ENCODE measurements around the gene KRTAP1-5.
"Not testable (repeated sequence)": the region's sequence is repeated elsewhere in the genome, so short reads cannot be mapped to it uniquely, and the experiment has no call there.

The KRTAP1-5 gene

DNA sequence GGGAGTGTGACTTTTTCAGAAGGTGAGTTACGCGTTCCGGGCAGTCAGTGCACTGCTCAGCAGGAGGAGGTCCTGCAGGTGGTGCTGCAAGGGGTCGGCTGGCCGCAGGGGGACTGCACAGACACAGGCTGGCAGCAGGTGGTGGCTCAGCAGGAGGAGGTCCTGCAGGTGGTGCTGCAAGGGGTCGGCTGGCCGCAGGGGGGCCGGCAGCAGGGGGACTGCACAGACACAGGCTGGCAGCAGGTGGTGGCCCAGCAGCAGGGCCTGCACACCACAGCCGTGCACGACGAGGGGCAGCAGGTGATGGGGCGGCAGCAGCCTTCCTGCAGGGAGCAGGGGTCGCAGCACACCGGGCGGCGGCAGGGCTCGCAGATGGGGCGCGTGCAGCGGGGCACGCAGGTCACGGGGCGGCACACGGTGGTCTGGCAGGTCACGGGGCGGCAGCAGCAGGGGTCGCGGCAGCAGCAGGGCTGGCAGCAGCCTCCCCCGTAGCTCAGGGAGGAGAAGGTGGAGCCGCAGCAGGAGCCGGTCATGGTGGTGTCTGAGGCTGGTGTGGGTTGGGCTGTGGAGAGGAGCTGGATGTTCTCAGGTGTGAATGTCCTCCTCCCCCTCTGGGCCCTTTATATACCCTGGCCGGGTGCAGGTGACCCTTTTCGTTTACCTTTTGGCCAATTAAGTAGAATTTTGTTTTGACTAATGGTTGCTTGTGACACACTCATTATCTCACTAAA, 19.9 kb upstream of the KRTAP1-5 start, which contains the start of gene KRTAP2-1:
Gene KRTAP2-1, minus strand, starts transcription at position 582 of the 731 bp plus-strand sequence. Its CDS starts 49 bp downstream, at position 533.
- not testable (repeated sequence) for H3K27ac ChIP-seq (ENCODE audit: low read depth, low read length, severe bottlenecking)

DNA sequence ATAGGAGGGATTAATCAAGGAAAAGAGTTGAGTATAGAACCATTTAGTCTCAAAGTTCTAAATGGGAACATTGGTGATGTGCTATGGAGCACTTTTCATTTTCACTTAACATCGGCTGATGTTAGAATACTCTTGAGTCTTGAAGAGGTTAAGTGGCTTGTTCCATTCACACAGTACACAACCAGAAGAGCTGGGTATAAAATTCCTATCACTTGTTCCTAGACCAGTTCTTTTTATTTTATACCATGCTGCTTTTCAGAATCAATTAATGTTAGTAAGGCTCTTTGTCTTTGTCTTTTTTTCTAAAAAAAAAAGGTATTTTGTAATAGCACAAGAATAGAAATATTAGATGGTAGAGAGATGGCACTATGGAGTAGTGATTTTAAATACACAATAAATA, 15.9 kb upstream of the KRTAP1-5 start:
- no peaks in the 10 kb centered on the region for H3K9me3 ChIP-seq (ENCODE audit: control insufficient read depth, low read length)
- H3K4me1 ChIP-seq (ENCODE audit: control insufficient read depth, insufficient read depth, low read length, poor library complexity, severe bottlenecking), result no peaks in the 10 kb centered on the region
- no peak overlapping the region for H3K27ac ChIP-seq (ENCODE audit: low read depth, low read length, severe bottlenecking)
- WGBS, 2 experiments (ENCODE audit: insufficient coverage in 2 of 2), result no CpG with 5 or more reads among the region's 1 CpG
- H3K36me3 ChIP-seq (ENCODE audit: control insufficient read depth, insufficient read depth, low read length), result no peaks in the 10 kb centered on the region
- no peak overlapping the region for H3K4me3 ChIP-seq (ENCODE audit: extremely low read depth, insufficient read depth, low read length, poor library complexity, severe bottlenecking)

More for the DNA sequence above, 19.9 kb upstream of the KRTAP1-5 start, which contains the start of gene KRTAP2-1:
- H3K9me3 ChIP-seq (ENCODE audit: control insufficient read depth, low read length); H3K4me3 ChIP-seq (ENCODE audit: extremely low read depth, insufficient read depth, low read length, poor library complexity, severe bottlenecking); H3K4me1 ChIP-seq (ENCODE audit: control insufficient read depth, insufficient read depth, low read length, poor library complexity, severe bottlenecking); H3K36me3 ChIP-seq (ENCODE audit: control insufficient read depth, insufficient read depth, low read length): not testable (repeated sequence)
- 70 to 95% methylated on average over 4 of the region's 33 CpGs for WGBS, 2 experiments (ENCODE audit: insufficient coverage in 2 of 2)

DNA sequence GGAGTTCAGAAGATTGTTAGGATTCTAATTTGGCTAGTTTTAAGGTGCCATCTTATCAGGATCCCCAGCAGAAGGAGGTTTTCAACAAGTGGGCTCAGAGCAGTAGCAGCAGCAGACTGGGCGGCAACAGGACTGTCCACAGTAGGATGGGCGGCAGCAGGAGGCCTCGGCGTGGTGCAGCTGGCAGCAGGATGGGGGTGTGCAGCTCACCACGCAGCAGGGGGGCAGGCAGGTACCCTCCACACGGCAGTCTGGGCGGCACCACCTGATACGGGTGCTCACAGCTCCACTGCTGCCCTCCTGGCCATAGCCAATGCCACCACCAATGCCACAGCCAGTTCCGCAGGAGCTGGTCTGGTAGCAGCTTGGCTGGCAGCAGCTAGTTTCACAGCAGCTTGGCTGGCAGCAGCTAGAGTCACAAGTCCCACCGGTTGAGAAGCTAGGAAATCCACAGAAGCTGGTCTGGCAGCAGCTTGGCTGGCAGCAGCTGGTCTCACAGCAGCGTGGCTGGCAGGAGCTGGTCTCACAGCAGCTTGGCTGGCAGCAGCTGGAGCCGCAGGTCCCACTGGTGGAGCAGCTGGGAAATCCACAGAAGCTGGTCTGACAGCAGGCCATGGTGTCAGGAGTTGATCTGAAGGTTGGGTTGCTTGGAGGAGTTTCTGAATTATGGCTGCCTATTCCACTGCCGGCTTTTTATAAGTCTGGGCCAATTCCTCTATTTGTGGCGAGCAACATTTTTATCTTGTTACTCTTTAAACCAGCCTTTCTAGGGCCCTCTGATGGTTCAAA, 14.0 kb upstream of the KRTAP1-5 start, which contains the start of gene KRTAP1-1:
Gene KRTAP1-1, minus strand, starts transcription at position 668 of the 789 bp plus-strand sequence. Its CDS starts 53 bp downstream, at position 615.
- H3K36me3 ChIP-seq (ENCODE audit: control insufficient read depth, insufficient read depth, low read length); H3K4me3 ChIP-seq (ENCODE audit: extremely low read depth, insufficient read depth, low read length, poor library complexity, severe bottlenecking); H3K4me1 ChIP-seq (ENCODE audit: control insufficient read depth, insufficient read depth, low read length, poor library complexity, severe bottlenecking); H3K27ac ChIP-seq (ENCODE audit: low read depth, low read length, severe bottlenecking); H3K9me3 ChIP-seq (ENCODE audit: control insufficient read depth, low read length): not testable (repeated sequence)
- WGBS, 2 experiments (ENCODE audit: insufficient coverage in 2 of 2), result 88 to 93% methylated on average over 7 to 8 of the region's 14 CpGs

DNA sequence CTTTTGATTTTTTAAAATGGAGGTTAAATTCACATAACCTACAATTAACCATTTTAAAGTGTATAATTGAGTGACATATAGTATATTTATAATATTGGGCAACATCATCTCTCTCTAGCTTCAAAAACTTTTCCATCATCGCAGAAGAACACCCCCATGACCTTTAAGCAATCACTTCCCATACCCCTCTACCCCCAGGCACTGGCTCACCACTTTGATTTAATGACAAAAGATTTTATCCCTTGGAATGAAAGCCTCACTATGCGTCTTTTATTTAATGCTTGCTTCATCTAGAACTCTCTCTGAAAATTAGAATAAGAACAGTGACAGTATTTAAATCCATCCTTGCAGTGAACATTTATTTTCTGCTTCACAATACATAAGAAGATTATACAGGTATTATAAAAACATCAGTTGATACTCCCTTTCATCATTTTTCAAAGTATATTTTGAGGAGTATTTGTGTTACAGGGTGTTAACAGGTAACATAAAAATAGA, 10.9 kb upstream of the KRTAP1-5 start:
- Histone ChIP-seq H3K4me1 (ENCODE audit: control insufficient read depth, insufficient read depth, low read length, poor library complexity, severe bottlenecking) (no peaks in the 10 kb centered on the region), H3K36me3 (ENCODE audit: control insufficient read depth, insufficient read depth, low read length) (no peaks in the 10 kb centered on the region), H3K4me3 (ENCODE audit: extremely low read depth, insufficient read depth, low read length, poor library complexity, severe bottlenecking) (no peak overlapping the region), H3K27ac (ENCODE audit: low read depth, low read length, severe bottlenecking) (no peak overlapping the region), H3K9me3 (ENCODE audit: control insufficient read depth, low read length) (no peaks in the 10 kb centered on the region)
- WGBS, 2 experiments (ENCODE audit: insufficient coverage in 2 of 2), result 50 to 63% methylated on average over 1 of the region's 2 CpGs

DNA sequence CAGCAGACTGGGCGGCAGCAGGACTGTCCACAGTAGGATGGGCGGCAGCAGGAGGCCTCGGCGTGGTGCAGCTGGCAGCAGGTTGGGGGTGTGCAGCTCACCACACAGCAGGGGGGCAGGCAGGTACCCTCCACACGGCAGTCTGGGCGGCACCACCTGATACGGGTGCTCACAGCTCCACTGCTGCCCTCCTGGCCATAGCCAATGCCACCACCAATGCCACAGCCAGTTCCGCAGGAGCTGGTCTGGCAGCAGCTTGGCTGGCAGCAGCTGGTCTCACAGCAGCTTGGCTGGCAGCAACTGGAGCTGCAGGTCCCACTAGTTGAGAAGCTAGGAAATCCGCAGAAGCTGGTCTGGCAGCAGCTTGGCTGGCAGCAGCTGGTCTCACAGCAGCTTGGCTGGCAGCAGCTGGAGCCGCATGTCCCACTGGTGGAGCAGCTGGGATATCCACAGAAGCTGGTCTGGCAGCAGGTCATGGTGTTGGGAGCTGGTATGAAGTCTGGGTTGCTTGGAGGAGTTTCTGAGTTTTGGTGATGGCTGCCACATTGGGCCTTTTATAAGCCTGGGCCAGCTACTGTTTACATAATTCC, 7.4 kb upstream of the KRTAP1-5 start, which contains the start of gene KRTAP1-3:
Gene KRTAP1-3, minus strand, starts transcription at position 529 of the 590 bp plus-strand sequence. Its CDS starts 53 bp downstream, at position 476.
- not testable (repeated sequence) for H3K4me1 ChIP-seq (ENCODE audit: control insufficient read depth, insufficient read depth, low read length, poor library complexity, severe bottlenecking); H3K4me3 ChIP-seq (ENCODE audit: extremely low read depth, insufficient read depth, low read length, poor library complexity, severe bottlenecking); H3K9me3 ChIP-seq (ENCODE audit: control insufficient read depth, low read length); H3K36me3 ChIP-seq (ENCODE audit: control insufficient read depth, insufficient read depth, low read length); H3K27ac ChIP-seq (ENCODE audit: low read depth, low read length, severe bottlenecking)
- WGBS, 2 experiments (ENCODE audit: insufficient coverage in 2 of 2), result 91 to 95% methylated on average over 6 of the region's 10 CpGs

DNA sequence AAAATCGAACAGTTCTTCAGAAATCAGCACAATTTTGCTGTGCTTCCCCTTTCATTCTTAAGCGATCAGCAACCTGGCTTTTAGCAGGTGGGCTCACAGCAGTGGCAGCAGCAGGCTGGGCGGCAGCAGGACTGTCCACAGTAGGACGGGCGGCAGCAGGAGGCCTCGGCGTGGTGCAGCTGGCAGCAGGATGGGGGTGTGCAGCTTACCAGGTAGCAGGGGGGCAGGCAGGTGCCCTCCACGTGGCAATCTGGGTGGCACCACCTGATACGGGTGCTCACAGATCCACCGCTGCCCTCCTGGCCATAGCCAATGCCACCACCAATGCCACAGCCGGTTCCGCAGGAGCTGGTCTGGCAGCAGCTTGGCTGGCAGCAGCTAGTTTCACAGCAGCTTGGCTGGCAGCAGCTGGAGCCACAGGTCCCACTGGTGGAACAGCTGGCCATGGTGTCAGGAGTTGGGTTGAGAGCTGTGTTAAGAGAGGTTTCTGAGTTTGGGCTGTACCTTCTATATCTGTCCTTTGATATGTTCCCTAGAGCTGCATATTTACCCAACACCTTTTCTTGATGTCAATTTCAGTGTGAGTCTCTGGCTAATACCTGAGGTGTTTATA, 2.7 kb upstream of the KRTAP1-5 start, which contains the start of gene KRTAP1-4:
Gene KRTAP1-4, minus strand, starts transcription at position 563 of the 613 bp plus-strand sequence. Its CDS starts 117 bp downstream, at position 446.
- 90 to 94% methylated on average over 10 to 12 of the region's 12 CpGs for whole genome bisulfite sequencing, 2 experiments (ENCODE audit: insufficient coverage in 2 of 2)
- Histone ChIP-seq H3K9me3 (ENCODE audit: control insufficient read depth, low read length) (no peaks in the 10 kb centered on the region), H3K27ac (ENCODE audit: low read depth, low read length, severe bottlenecking) (no peak within 1 kb of the TSS), H3K4me3 (ENCODE audit: extremely low read depth, insufficient read depth, low read length, poor library complexity, severe bottlenecking) (no peak within 1 kb of the TSS), H3K36me3 (ENCODE audit: control insufficient read depth, insufficient read depth, low read length) (no peaks in the 10 kb centered on the region), H3K4me1 (ENCODE audit: control insufficient read depth, insufficient read depth, low read length, poor library complexity, severe bottlenecking) (no peaks in the 10 kb centered on the region)

DNA sequence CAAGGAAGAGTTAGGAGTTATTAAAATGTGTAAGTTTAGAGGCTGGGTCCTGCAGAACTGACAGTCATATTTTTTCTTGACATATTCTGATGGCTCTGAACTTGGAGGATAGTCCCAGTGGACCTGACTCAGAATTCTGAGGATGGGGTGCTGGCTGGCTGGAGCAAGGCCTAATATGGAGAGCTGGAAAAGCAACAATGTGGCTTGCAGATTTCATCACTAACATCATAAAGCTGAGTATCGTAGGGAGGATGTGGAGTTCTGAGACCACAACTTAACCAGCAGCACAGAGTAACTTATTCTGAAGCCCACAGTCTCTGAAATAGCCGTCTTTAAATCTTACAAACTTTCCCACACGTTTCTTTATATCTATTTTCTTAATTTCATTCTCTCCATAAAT, 2.3 kb downstream of the KRTAP1-5 start:
- no peak overlapping the region for H3K27ac ChIP-seq (ENCODE audit: low read depth, low read length, severe bottlenecking)
- no peak overlapping the region for H3K4me3 ChIP-seq (ENCODE audit: extremely low read depth, insufficient read depth, low read length, poor library complexity, severe bottlenecking)
- H3K36me3 ChIP-seq (ENCODE audit: control insufficient read depth, insufficient read depth, low read length), result no peaks in the 10 kb centered on the region
- no peaks in the 10 kb centered on the region for H3K9me3 ChIP-seq (ENCODE audit: control insufficient read depth, low read length)
- WGBS, 2 experiments (ENCODE audit: insufficient coverage in 2 of 2), result 84 to 85% methylated on average over 3 of the region's 3 CpGs
- no peaks in the 10 kb centered on the region for H3K4me1 ChIP-seq (ENCODE audit: control insufficient read depth, insufficient read depth, low read length, poor library complexity, severe bottlenecking)

DNA sequence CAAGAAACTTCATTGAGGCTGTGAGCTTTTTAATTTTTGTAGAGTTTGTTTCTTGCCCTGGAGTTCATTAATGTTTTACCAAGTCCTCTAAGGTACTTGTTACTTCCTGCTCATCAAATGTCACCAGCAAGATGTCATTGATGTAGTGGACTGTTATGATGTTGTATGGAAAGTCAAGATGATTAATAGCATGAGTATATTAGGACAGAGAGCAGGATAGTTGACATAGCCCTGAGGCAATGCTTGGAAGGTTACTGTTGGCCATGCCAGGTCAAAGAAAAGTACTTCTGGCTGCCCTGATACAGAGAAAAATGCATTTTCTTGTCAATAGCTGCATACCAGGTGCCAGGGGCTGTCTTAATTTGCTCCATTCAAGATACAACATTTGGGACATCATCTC, 6.7 kb downstream of the KRTAP1-5 start:
- Histone ChIP-seq H3K36me3 (ENCODE audit: control insufficient read depth, insufficient read depth, low read length) (no peaks in the 10 kb centered on the region), H3K27ac (ENCODE audit: low read depth, low read length, severe bottlenecking) (no peak overlapping the region), H3K9me3 (ENCODE audit: control insufficient read depth, low read length) (no peaks in the 10 kb centered on the region), H3K4me3 (ENCODE audit: extremely low read depth, insufficient read depth, low read length, poor library complexity, severe bottlenecking) (no peak overlapping the region), H3K4me1 (ENCODE audit: control insufficient read depth, insufficient read depth, low read length, poor library complexity, severe bottlenecking) (no peaks in the 10 kb centered on the region)

DNA sequence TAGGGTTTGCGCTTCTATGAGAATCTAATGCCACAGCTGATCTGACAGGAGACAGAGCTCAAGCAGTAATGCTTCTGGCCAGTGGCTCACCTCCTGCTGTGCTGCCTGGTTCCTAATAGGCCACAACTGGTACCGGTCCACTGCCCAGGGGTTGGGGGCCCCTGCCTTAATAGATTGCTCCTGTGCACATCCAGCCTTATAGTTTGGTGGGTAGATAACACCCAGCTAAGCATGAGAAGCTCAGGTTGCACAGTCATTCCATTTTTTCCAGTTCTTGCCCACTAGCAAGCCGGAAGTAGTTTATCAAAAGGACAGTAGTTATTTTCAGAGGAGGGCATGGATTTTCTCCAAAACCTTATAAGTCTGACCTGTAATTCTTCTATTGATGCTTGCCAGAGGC, 7.6 kb downstream of the KRTAP1-5 start:
- Histone ChIP-seq H3K36me3 (ENCODE audit: control insufficient read depth, insufficient read depth, low read length) (no peaks in the 10 kb centered on the region), H3K4me1 (ENCODE audit: control insufficient read depth, insufficient read depth, low read length, poor library complexity, severe bottlenecking) (no peaks in the 10 kb centered on the region), H3K9me3 (ENCODE audit: control insufficient read depth, low read length) (no peaks in the 10 kb centered on the region), H3K27ac (ENCODE audit: low read depth, low read length, severe bottlenecking) (no peak overlapping the region), H3K4me3 (ENCODE audit: extremely low read depth, insufficient read depth, low read length, poor library complexity, severe bottlenecking) (no peak overlapping the region)
- WGBS, 2 experiments (ENCODE audit: insufficient coverage in 2 of 2), result 80 to 85% methylated on average over 1 to 2 of the region's 3 CpGs

DNA sequence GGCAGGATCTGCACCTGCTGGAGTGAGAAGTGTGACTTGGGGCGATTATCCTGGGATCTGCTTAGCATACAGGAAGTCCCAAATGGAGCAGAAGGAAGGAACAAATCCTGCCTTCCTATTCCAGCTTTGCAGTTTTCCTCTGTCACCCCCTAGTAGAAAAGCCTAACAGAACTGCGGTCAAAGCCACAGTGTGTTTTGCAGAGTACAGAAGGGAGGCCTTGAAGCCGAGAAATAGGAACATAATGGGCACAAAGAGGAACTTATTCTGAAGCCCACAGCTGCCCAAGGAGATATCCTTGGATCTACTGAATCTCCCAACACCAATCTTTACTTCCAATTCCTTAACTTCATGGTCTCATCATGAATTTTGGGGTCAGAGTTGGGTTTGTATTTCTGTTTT, 8.5 kb downstream of the KRTAP1-5 start:
- WGBS, 2 experiments (ENCODE audit: insufficient coverage in 2 of 2), result 60% methylated on average over 1 of the region's 3 CpGs; no CpG with 5 or more reads in 1 of the 2 experiments
- Histone ChIP-seq H3K36me3 (ENCODE audit: control insufficient read depth, insufficient read depth, low read length) (no peaks in the 10 kb centered on the region), H3K9me3 (ENCODE audit: control insufficient read depth, low read length) (no peaks in the 10 kb centered on the region), H3K4me3 (ENCODE audit: extremely low read depth, insufficient read depth, low read length, poor library complexity, severe bottlenecking) (no peak overlapping the region), H3K4me1 (ENCODE audit: control insufficient read depth, insufficient read depth, low read length, poor library complexity, severe bottlenecking) (no peaks in the 10 kb centered on the region), H3K27ac (ENCODE audit: low read depth, low read length, severe bottlenecking) (no peak overlapping the region)
